ENCODE measurements around the gene MYO7B.

DNA sequence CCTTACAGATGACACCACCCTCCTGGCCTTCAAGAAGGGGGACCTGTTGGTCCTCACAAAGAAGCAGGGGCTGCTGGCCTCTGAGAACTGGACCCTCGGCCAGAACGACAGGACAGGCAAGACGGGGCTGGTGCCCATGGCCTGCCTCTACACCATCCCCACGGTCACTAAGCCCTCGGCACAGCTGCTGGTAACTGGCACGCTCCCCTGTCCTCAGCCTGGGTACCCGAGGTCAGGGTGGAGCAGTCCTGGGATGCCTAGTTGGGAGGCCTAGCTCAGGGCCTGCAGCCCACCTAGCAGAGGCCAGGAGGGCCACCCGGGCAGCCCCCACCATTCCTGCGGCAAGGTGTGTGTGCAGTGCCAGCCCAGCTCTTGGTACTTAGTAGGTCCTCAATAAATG lies 94.2 kb downstream of the MYO7B start:
- TF ChIP-seq, protein P1, sequence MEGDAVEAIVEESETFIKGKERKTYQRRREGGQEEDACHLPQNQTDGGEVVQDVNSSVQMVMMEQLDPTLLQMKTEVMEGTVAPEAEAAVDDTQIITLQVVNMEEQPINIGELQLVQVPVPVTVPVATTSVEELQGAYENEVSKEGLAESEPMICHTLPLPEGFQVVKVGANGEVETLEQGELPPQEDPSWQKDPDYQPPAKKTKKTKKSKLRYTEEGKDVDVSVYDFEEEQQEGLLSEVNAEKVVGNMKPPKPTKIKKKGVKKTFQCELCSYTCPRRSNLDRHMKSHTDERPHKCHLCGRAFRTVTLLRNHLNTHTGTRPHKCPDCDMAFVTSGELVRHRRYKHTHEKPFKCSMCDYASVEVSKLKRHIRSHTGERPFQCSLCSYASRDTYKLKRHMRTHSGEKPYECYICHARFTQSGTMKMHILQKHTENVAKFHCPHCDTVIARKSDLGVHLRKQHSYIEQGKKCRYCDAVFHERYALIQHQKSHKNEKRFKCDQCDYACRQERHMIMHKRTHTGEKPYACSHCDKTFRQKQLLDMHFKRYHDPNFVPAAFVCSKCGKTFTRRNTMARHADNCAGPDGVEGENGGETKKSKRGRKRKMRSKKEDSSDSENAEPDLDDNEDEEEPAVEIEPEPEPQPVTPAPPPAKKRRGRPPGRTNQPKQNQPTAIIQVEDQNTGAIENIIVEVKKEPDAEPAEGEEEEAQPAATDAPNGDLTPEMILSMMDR (IDR thresholded peaks at IDR 0.05), result no peak
- TF ChIP-seq POLR2A (IDR thresholded peaks at IDR 0.05), result no peak
